ENCODE measurements around the gene UROD.
"Not testable (repeated sequence)": the region's sequence is repeated elsewhere in the genome, so short reads cannot be mapped to it uniquely, and the experiment has no call there.

UROD gene

DNA sequence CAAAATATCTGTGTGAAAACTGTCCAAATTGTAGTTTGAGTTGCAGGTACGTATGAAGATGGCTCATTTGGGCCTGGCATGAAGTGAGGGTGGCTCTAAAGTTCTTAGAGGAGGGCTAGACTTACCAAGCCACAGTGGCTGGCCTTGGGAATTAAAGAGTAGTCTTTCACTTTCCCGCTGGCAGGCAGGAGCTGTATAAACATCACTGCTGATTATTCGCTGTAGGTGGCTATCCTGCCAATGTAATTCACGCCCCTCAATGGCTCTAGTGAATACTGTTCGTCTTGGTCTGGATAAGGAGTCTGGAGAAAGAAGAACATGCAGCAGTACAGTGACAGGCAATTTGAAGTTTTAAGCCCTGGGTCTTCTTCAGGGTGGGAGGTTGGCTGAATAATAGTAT, 31.0 kb downstream of the UROD start:
- DNase-seq: no peak

DNA sequence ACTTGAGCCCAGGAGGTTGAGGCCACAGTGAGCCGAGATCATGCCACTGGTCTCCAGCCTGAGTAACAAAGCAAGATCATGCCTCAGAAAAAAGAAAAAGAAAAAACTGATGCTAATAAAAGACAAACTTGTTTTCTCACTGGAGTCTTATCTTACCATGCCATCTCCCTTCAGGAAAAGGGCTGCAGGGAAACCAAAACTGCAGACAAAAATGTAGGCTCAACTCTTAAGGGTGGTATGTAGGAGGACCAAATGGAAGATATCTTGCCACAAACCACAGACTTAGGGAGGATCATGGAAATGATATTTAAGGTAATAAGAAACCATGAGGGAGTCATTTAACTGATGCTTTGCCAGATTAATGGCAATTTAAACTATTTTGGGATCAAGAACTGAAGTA, 32.9 kb downstream of the UROD start:
- DNase-seq: no peak

DNA sequence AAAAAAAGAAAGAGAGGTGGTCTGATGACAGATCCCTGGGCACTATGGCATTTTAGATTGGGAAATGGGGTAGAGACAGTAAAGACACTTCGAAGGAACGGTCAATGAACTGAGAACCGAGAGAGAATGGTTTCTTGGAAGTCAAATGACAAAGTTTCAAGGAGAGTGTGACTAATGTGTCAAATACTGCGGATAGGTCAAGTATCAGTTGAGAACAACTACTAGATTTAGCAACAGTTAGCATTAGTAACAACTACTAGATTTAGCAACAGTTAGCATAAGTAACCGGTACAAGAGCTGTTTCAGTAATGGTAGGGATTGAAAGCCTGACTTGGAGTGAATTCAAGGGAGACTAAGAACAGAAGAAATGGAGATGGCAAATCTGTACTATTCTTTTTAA, 35.0 kb downstream of the UROD start:
- no peak for DNase-seq

DNA sequence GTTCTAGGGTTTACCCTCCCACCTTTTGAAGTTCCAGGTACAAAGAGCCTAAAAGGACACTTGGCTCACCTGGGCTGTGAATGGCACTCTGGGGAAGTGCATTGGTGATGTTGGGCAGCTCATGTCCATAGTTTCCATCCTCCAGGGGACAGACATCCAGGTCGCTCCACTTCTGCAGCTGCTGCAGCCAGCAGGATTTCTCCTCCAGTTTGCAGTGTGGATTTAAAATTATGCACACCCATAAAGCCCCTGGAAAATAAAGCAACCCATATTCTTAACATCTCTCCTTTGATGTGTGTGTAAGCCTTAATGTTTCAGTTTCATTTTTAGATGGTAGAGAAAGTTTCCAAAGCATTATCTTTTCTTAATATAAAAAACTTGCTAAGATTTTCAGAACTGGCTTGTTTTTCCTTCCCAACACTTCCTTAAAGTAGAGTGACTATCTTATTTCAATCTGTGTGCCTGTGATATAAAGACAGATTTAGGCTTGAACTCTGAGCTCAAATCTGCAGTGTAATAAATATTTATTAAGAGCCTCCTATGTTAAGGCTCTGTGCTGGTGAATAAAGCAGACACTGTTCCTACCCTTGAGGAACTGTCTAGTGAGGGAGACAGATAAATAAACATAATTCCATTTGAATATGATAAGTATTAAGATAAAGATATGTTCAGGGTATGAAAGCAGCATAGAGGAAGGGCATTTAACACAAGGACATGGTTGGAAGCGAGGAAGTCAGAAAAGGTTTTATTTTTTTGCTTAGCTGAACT, 39.1 kb downstream of the UROD start:
- no peak for DNase-seq

DNA sequence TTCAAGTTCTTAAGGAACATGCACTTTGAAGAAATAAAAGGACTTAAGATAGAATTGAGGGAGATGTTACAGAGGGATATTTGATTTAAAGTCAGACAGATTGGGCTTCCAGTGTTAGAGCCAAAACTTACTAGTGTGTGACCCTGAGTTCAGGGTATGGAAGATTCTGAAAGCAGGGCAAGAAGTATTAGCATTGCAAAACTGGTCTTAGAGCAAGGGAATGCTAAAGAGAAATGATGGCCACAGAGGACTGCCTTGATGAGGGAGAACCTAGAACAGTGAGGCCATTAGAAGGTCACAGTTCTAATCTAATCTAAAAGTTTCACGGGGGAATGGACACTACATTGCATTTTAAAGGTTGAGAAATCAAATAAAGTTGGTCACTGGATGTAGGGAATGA, 45.5 kb downstream of the UROD start:
- no peak for DNase-seq

DNA sequence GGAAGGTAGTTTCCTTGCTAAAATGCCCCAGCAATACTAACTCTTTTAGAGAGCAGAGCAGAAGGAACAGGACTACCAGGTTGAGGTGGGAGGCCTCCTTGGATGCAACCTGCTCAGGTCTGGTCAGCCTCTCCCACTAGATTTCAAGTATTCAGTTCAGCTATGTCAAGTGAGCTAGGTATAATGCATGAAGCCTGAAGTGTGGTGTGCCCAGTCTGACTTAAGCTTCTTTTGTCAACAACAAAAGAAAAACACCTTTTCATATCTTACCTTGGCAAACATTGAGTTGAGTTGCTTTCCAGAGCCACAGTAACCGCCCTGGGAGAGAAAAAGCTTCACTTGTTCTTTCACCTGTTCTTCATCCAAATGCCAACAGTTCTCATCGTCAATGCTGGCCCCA, 47.8 kb downstream of the UROD start:
- DNase-seq: no peak

DNA sequence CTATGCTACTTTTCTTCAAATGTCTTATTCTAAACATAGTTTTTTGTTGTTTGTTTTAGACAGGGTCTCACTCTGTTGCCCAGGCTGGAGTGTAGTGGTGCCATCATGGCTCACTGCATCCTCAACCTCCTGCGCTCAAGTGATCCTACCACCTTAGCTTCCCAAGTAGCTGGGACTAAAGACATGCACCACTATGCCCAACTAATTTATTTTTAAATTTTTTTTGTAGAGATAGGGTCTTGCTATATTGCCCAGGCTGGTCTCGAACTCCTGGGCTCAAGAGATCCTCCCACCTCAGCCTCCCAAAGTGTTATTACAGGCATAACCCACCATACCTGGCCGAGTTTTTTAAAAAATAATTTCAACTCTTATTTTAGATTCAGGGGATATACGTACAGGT, 50.4 kb downstream of the UROD start:
- DNase-seq: not testable (repeated sequence)

DNA sequence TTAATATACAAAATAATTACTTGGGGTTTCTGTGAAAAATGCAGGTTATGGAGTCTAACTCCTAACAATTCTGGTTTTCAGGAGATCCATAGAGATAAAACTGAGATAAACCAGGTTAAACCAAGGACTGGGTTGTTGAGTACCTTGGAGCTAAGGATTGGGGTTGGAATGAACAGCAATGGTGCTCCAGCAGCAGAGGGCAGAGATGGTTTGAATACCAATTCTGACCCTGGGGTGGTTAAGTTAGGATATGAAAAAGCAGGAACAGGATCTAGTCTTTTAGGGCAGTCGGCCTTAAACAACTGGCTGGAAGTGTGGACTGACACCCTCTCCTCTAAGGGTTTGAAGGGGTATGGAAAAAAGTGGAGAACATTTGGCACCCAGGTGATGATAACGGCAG, 53.0 kb downstream of the UROD start:
- DNase-seq: no peak

All from islet precursor cell (in vitro differentiated cells).